Endothelial cell of umbilical vein (primary cell): ENCODE data around the gene NF1. TPM values are rescaled to one million over a fixed set of nuclear protein-coding genes. Genes with fewer than 3 reads are reported as not detected.

Experiments used
- BruUV-seq: library from RNA; stranded (reverse); fragments of 400-500 nt; replicated peaks from 2 replicates; lab custom pipeline; 2021; lab: Mats Ljungman, UMichigan
- CTCF ChIA-PET: fragments of 300-600, 350-600 bp; sonication (Branson Sonifier 250); formaldehyde crosslinking; loops from one replicate; lab custom pipeline; 2021; ENCODE audit warnings: antibody characterized with exemption, inconsistent platforms; lab: Charles Lee
- POLR2A ChIA-PET: fragments of 300-600, 350-600 bp; sonication (Branson Sonifier 250); formaldehyde crosslinking; loops from one replicate; lab custom pipeline; 2021; ENCODE audit warnings: antibody characterized with exemption, inconsistent platforms; lab: Charles Lee
- DNase-seq: peaks from one replicate; pipeline ENCODE4 v3.0.0-alpha.2; 2011; ENCODE audit warnings: low read depth, low spot score
- FAIRE-seq: peaks from 2 replicates; lab custom pipeline; 2011; peaks lifted over from hg19 to GRCh38; lab: Jason Lieb, UNC
- H2AFZ ChIP-seq: 2 replicates; pipeline ENCODE4 v1.6.0; 2012; ENCODE audit warnings: low read depth, low read length, control low read depth, inconsistent platforms
- H3K27ac ChIP-seq: 2 replicates; pipeline ENCODE4 v1.5.1; 2011; ENCODE audit warnings: low read depth, mild to moderate bottlenecking, control low read depth, low read length, moderate library complexity; ENCODE audit not compliant: insufficient read depth
- H3K27me3 ChIP-seq, 2 experiments: 2 replicates each; pipeline versions ENCODE4 v1.6.0 to v1.6.1; 2011; ENCODE audit warnings: low read length in 2 of 2, mixed read lengths in 1 of 2; ENCODE audit not compliant: control insufficient read depth in 2 of 2, insufficient read depth in 2 of 2
- H3K36me3 ChIP-seq, 2 experiments: 2 replicates in 1 of 2; 3 replicates in 1 of 2; pipeline ENCODE4 v1.5.1; 2011; ENCODE audit warnings: low read length in 2 of 2, mild to moderate bottlenecking in 1 of 2, moderate library complexity in 1 of 2; ENCODE audit not compliant: control insufficient read depth in 2 of 2, insufficient read depth in 2 of 2; ENCODE audit errors: extremely low read depth in 1 of 2
- H3K4me1 ChIP-seq: 3 replicates; pipeline ENCODE4 v1.5.1; 2011; ENCODE audit warnings: mild to moderate bottlenecking, low read length; ENCODE audit not compliant: control insufficient read depth, insufficient read depth; ENCODE audit errors: extremely low read depth
- H3K4me2 ChIP-seq: 2 replicates; pipeline ENCODE4 v1.6.1; 2011; ENCODE audit warnings: low read length, control low read depth, mixed read lengths; ENCODE audit not compliant: insufficient read depth
- H3K4me3 ChIP-seq, 3 experiments: fragments of 200-600 bp in 1 of 3; sonication (generic), shearing (Covaris generic) in 1 of 3; replicated peaks in 1 of 3; 2 replicates each; pipeline ENCODE4 v1.5.1; 2011 to 2016; ENCODE audit warnings: control low read depth in 3 of 3, low read length in 3 of 3, mild to moderate bottlenecking in 2 of 3, inconsistent platforms in 1 of 3, low read depth in 1 of 3, moderate library complexity in 1 of 3; ENCODE audit not compliant: insufficient read depth in 1 of 3
- H3K79me2 ChIP-seq: 2 replicates; pipeline ENCODE4 v1.6.0; 2012; ENCODE audit warnings: low read length, inconsistent platforms; ENCODE audit not compliant: control insufficient read depth, insufficient read depth
- H3K9ac ChIP-seq: replicated peaks from 2 replicates; pipeline ENCODE3; 2011; ENCODE audit warnings: low read length, control low read depth; ENCODE audit not compliant: insufficient read depth; ENCODE audit errors: extremely low read depth
- H3K9me1 ChIP-seq: replicated peaks from 3 replicates; pipeline ENCODE4 v1.6.0; 2011; ENCODE audit warnings: mild to moderate bottlenecking, low read length; ENCODE audit not compliant: control insufficient read depth, insufficient read depth; ENCODE audit errors: extremely low read depth
- H3K9me3 ChIP-seq: replicated peaks from 2 replicates; pipeline ENCODE4 v1.5.1; 2012; ENCODE audit warnings: low read length, inconsistent platforms; ENCODE audit not compliant: control insufficient read depth, insufficient read depth
- H4K20me1 ChIP-seq: replicated peaks from 2 replicates; pipeline ENCODE3; 2011; ENCODE audit warnings: mild to moderate bottlenecking, low read length; ENCODE audit not compliant: control insufficient read depth, insufficient read depth; ENCODE audit errors: extremely low read depth
- FOS ChIP-seq: IDR thresholded peaks from 2 replicates; pipeline ENCODE4 v1.6.1; 2011; ENCODE audit warnings: mild to moderate bottlenecking, low read length, moderate library complexity, borderline replicate concordance; ENCODE audit not compliant: insufficient read depth
- GATA2 ChIP-seq: IDR thresholded peaks from 2 replicates; pipeline ENCODE4 v1.7.0; 2011; ENCODE audit warnings: low read depth, mild to moderate bottlenecking, moderate library complexity, mixed read lengths, low read length; ENCODE audit not compliant: insufficient read length, insufficient read depth
- JUN ChIP-seq: IDR thresholded peaks from 2 replicates; pipeline ENCODE4 v1.6.1; 2011; ENCODE audit warnings: borderline replicate concordance, low read depth; ENCODE audit not compliant: insufficient read length, insufficient read depth
- MAX ChIP-seq: IDR thresholded peaks from 2 replicates; pipeline ENCODE4 v1.6.1; 2011; ENCODE audit not compliant: insufficient read depth, insufficient read length
- MYC ChIP-seq: IDR thresholded peaks from one replicate; pipeline ENCODE4 v1.6.1; 2011; ENCODE audit warnings: mild to moderate bottlenecking, low read depth, low read length
- POLR2A ChIP-seq: IDR thresholded peaks from 2 replicates; pipeline ENCODE4 v1.6.1; 2012; ENCODE audit warnings: low read depth, mild to moderate bottlenecking, control low read depth, low read length
- POLR2AphosphoS5 ChIP-seq: IDR thresholded peaks from 2 replicates; pipeline ENCODE4 v1.6.1; 2012; ENCODE audit warnings: low read depth, mild to moderate bottlenecking, control low read depth, low read length, moderate library complexity; ENCODE audit not compliant: insufficient read depth
- dilution Hi-C: fragments of 300-500 bp; cut with MboI; formaldehyde crosslinking; loops from one replicate; pipeline ENCODE4 v1.15.0; 2019; ENCODE audit warnings: low sequenced_read_pairs; ENCODE audit not compliant: extremely low pct_ligation_motif_present
- intact Hi-C: fragments of 100-400 bp; cut with micrococcal nuclease; formaldehyde crosslinking; loops from one replicate; pipeline ENCODE4 v1.10.0; 2022
- polyA plus RNA-seq, 4 experiments: library from polyadenylated mRNA; depleted of rRNA in 3 of 4; stranded (reverse) in 3 of 4; unstranded in 1 of 4; fragments of >200 nt; gene quantifications; 2 replicates each; pipeline versions ENCODE4 v1.2.1 to v1.2.3, GENCODE V29; 2011 to 2012; ENCODE audit warnings: missing spikeins in 1 of 4
- total RNA-seq: library from RNA; stranded (reverse); gene quantifications from 2 replicates; pipeline ENCODE4 v1.2.3, GENCODE V29; 2021
- TF ChIP-seq, protein P1 (sequence below), 2 donors: IDR thresholded peaks; 1 replicate in 1 of 2; 2 replicates in 1 of 2; pipeline ENCODE4 v1.5.1; 2011; ENCODE audit warnings: low read length in 2 of 2, mild to moderate bottlenecking in 2 of 2, moderate library complexity in 2 of 2, control low read depth in 1 of 2, inconsistent platforms in 1 of 2, low read depth in 1 of 2; ENCODE audit not compliant: insufficient read depth in 1 of 2; ENCODE audit errors: extremely low read depth in 1 of 2

The NF1 gene
- total and polyA plus RNA-seq, 2 donors (not counting 3 experiments of a cell fraction or from before 2014, with no cell fraction given), result 13.7 to 42.4 TPM

DNA sequence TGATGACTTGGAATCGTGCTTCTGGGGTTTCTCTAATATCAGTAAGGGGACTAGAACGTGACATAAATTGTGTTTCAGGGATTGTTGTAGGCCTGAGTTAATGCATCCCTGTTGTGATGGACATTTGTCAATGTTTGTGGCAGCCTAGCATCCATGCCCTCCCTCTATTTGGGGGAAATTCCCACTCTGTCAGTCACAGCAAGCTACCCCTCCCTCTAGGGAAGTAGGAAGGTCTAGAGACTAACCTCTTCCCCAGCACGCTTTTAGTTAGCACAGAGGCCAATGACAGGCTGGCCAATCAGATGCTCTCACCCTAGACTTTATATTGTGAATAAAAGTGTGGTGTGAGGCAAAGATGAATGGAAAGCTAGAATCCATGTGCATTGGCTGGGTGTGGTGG is 32.4 kb upstream of the NF1 start:
- Histone ChIP-seq H3K27me3 (no peaks in the 10 kb centered on the region), H3K9ac (no peak overlapping the region), H3K79me2 (no peaks in the 10 kb centered on the region), H3K4me3 (no peak overlapping the region), H4K20me1 (no peaks in the 10 kb centered on the region), H3K36me3 (no peaks in the 10 kb centered on the region), H3K27ac (no peak overlapping the region), H3K4me1 (peaks cover 1% of the 10 kb centered on the region), H3K9me1 (no peaks in the 10 kb centered on the region), H2AFZ (no peak overlapping the region), H3K9me3 (no peaks in the 10 kb centered on the region), H3K4me2 (no peak overlapping the region)
- intact Hi-C loops (no loop called here), dilution Hi-C loops (no loop called here)
- no peak for TF ChIP-seq MAX
- no peak for TF ChIP-seq JUN
- TF ChIP-seq MYC, result no peak
- TF ChIP-seq POLR2A, result no peak
- no peak for TF ChIP-seq POLR2AphosphoS5
- TF ChIP-seq FOS, result no peak
- TF ChIP-seq, protein P1, sequence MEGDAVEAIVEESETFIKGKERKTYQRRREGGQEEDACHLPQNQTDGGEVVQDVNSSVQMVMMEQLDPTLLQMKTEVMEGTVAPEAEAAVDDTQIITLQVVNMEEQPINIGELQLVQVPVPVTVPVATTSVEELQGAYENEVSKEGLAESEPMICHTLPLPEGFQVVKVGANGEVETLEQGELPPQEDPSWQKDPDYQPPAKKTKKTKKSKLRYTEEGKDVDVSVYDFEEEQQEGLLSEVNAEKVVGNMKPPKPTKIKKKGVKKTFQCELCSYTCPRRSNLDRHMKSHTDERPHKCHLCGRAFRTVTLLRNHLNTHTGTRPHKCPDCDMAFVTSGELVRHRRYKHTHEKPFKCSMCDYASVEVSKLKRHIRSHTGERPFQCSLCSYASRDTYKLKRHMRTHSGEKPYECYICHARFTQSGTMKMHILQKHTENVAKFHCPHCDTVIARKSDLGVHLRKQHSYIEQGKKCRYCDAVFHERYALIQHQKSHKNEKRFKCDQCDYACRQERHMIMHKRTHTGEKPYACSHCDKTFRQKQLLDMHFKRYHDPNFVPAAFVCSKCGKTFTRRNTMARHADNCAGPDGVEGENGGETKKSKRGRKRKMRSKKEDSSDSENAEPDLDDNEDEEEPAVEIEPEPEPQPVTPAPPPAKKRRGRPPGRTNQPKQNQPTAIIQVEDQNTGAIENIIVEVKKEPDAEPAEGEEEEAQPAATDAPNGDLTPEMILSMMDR (IDR thresholded peaks at IDR 0.05; ENCODE audit: extremely low read depth in 1 of 2, insufficient read depth in 1 of 2, low read depth in 1 of 2, low read length in 2 of 2), result no peak
- TF ChIP-seq GATA2, result no peak
- BruUV-seq, result no TSS peak
- FAIRE-seq (no peak), DNase-seq (no peak)
- POLR2A ChIA-PET, result no interaction called here
- CTCF ChIA-PET, result interaction anchor here (0.6 to 2.3 kb wide), 2 partner anchors 10 to 117 kb away, joined by 3 to 8 read pairs; no protein-coding TSS in a partner anchor
